Neuronal stem cell (in vitro differentiated cells): ENCODE results near the gene WNT9A.

Source experiments
- DNase-seq: peaks from one replicate; pipeline ENCODE4 v3.0.0-alpha.2; 2013; ENCODE audit warnings: low spot score
- H2AFZ ChIP-seq: one replicate; pipeline ENCODE4 v1.6.1; 2013; ENCODE audit warnings: mild to moderate bottlenecking, low read length, inconsistent platforms
- H2AK5ac ChIP-seq: 2 replicates; pipeline ENCODE4 v1.6.1; 2013; ENCODE audit warnings: low read depth, mild to moderate bottlenecking, inconsistent platforms, low read length, moderate library complexity, mixed read lengths
- H2BK120ac ChIP-seq: 2 replicates; pipeline ENCODE4 v1.6.1; 2013; ENCODE audit warnings: low read depth, mild to moderate bottlenecking, inconsistent platforms, low read length, moderate library complexity, mixed read lengths
- H2BK12ac ChIP-seq: one replicate; pipeline ENCODE4 v1.6.1; 2013; ENCODE audit warnings: low read length, inconsistent platforms
- H2BK15ac ChIP-seq: 2 replicates; pipeline ENCODE4 v1.6.1; 2013; ENCODE audit warnings: mild to moderate bottlenecking, low read length, inconsistent platforms, mixed read lengths
- H2BK5ac ChIP-seq: one replicate; pipeline ENCODE4 v1.6.1; 2013; ENCODE audit warnings: inconsistent platforms, mild to moderate bottlenecking, low read length, moderate library complexity
- H3K14ac ChIP-seq: one replicate; pipeline ENCODE4 v1.6.1; 2013; ENCODE audit warnings: low read length, inconsistent platforms
- H3K18ac ChIP-seq: 2 replicates; pipeline ENCODE4 v1.6.1; 2013; ENCODE audit warnings: low read length, inconsistent platforms
- H3K23ac ChIP-seq: 2 replicates; pipeline ENCODE4 v1.6.1; 2013; ENCODE audit warnings: low read depth, mild to moderate bottlenecking, mixed read lengths, low read length, inconsistent platforms; ENCODE audit not compliant: poor library complexity
- H3K27ac ChIP-seq: replicated peaks from 3 replicates; pipeline ENCODE4 v1.5.1; 2013; ENCODE audit warnings: low read length, inconsistent platforms
- H3K27me3 ChIP-seq, 3 experiments: 2 replicates each; pipeline ENCODE4 v1.6.1; 2013; ENCODE audit warnings: low read length in 3 of 3, mild to moderate bottlenecking in 2 of 3, inconsistent platforms in 1 of 3, low read depth in 1 of 3, mixed read lengths in 1 of 3, moderate library complexity in 1 of 3; ENCODE audit not compliant: control insufficient read depth in 3 of 3, insufficient read depth in 3 of 3
- H3K36me3 ChIP-seq, 2 donors: replicated peaks in 1 of 2; 2 replicates each; pipeline ENCODE4 v1.6.1; 2013; ENCODE audit warnings: low read length in 2 of 2; ENCODE audit not compliant: control insufficient read depth in 2 of 2, insufficient read depth in 2 of 2
- H3K4ac ChIP-seq: 2 replicates; pipeline ENCODE4 v1.6.1; 2013; ENCODE audit warnings: inconsistent platforms, mild to moderate bottlenecking, low read length, moderate library complexity
- H3K4me1 ChIP-seq, 2 donors: 1 replicate in 1 of 2; 2 replicates in 1 of 2; pipeline ENCODE4 v1.6.1; 2013; ENCODE audit warnings: low read length in 2 of 2, low read depth in 1 of 2; ENCODE audit not compliant: control insufficient read depth in 2 of 2, insufficient read depth in 1 of 2
- H3K4me2 ChIP-seq: one replicate; pipeline ENCODE4 v1.6.1; 2013; ENCODE audit warnings: mild to moderate bottlenecking, low read length, inconsistent platforms; ENCODE audit not compliant: insufficient read depth, poor library complexity, severe bottlenecking
- H3K4me3 ChIP-seq, 2 donors: 2 replicates each; pipeline ENCODE4 v1.5.1; 2013; ENCODE audit warnings: low read length in 2 of 2, mild to moderate bottlenecking in 2 of 2, inconsistent platforms in 1 of 2, moderate library complexity in 1 of 2
- H3K79me1 ChIP-seq: one replicate; pipeline ENCODE4 v1.6.1; 2013; ENCODE audit warnings: low read depth, mild to moderate bottlenecking, inconsistent platforms, low read length, moderate library complexity
- H3K9ac ChIP-seq: one replicate; pipeline ENCODE4 v1.6.1; 2013; ENCODE audit warnings: mild to moderate bottlenecking, low read depth, low read length, inconsistent platforms; ENCODE audit not compliant: poor library complexity
- H3K9me3 ChIP-seq, 2 donors: replicated peaks in 1 of 2; 2 replicates each; pipeline versions ENCODE3 to v1.6.1; 2013; ENCODE audit warnings: low read length in 2 of 2, mild to moderate bottlenecking in 2 of 2, inconsistent platforms in 1 of 2, low read depth in 1 of 2, mixed read lengths in 1 of 2, moderate library complexity in 1 of 2; ENCODE audit not compliant: control insufficient read depth in 2 of 2, insufficient read depth in 1 of 2
- H4K8ac ChIP-seq: one replicate; pipeline ENCODE4 v1.6.1; 2013; ENCODE audit warnings: low read depth, mild to moderate bottlenecking, inconsistent platforms, low read length, moderate library complexity
- H4K91ac ChIP-seq: one replicate; pipeline ENCODE4 v1.6.1; 2013; ENCODE audit warnings: low read length, low read depth, mild to moderate bottlenecking, inconsistent platforms; ENCODE audit not compliant: poor library complexity
- WGBS, 2 donors: extraction: QIAGEN DNeasy Blood & Tissue Kit; methylation state at CpG; one replicate each; pipeline ENCODE4 v1.1.7; 2013; ENCODE audit warnings: missing lambda C conversion rate in 2 of 2, mixed read lengths in 1 of 2; ENCODE audit not compliant: insufficient read length in 2 of 2, insufficient replicate concordance in 1 of 2; ENCODE audit errors: extremely low coverage in 2 of 2; 5-methylcytosine and 5-hydroxymethylcytosine counted together

WNT9A gene

DNA sequence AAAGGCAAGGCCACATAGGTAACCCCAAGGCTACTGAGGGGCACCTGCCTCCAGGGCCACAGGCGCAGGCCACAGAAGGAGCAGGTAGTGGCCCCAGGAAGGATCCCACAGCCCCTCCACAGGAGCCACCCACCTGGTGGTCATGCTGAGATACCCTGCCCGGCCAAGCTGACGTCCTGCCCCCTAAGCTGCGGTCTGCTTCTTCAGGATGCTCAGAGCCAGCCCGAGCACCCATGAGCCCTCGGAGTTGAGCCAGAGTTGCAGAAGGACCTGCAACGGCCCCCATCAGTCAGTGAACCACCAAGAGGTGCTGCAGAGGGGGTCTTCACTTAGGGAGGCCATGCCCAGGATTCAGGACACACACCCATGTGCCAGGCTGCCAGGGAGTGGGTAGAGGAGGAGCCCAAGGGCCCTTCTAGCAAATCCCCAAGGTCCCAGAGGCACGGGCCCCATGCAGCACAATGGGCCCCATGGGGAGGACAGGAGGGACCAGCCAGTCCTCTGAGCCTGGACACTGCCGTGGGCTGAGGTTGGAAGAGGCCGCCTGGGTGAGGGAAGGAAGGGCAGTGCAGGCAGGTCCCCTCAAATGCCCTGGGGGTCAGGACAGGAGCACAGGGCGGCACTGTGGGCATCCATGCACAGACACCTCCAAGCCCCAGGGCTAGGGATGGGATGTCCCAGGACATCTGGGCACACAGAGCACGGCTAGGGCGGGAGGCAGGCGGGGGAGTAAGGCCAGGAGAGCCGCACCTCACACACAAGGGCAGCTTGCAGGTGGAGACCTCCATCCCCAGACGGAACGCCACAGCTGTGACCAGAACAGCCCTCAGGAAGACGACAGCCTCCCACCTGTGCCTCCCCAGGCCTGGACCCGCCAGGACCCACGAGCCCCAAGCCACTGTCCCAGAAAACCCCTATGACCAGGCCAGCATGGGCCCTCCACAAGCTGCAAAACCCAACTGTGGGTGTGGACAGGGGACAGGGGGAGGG is 20.5 kb downstream of the WNT9A start:
- no CpG with 5 or more reads among the region's 20 CpGs for WGBS, 2 donors
- Histone ChIP-seq H3K18ac (peak overlapping the region; percentile 92), H2AK5ac (peak overlapping the region; percentile 97), H3K79me1 (peaks cover 5% of the 10 kb centered on the region), H2BK15ac (peak overlapping the region; percentile 97), H4K8ac (peak overlapping the region; percentile 65), H3K4me2 (peak overlapping the region; percentile 14), H2BK5ac (peak overlapping the region; percentile 53), H3K9ac (peak overlapping the region; percentile 77), H3K4ac (peak overlapping the region; percentile 84), H4K91ac (no peak overlapping the region), H3K27ac (no peak overlapping the region), H2AFZ (no peak overlapping the region), H3K36me3 (no peaks in the 10 kb centered on the region), H3K23ac (peak overlapping the region; percentile 25), H3K27me3 (peaks cover 0 to 2% (median 0%) of the 10 kb centered on the region in 3 experiments), H2BK120ac (peak overlapping the region; percentile 87), H3K4me1 (peaks cover 0 to 22% of the 10 kb centered on the region in 2 donors), H3K14ac (no peak overlapping the region), H3K4me3 (no peak overlapping the region), H2BK12ac (peak overlapping the region; percentile 84), H3K9me3 (no peaks in the 10 kb centered on the region)
- DNase-seq, result no peak

GRCh38 chr1:227926216-227926791 is 21.4 kb downstream of the WNT9A start:
- Histone ChIP-seq H3K79me1 (peaks cover 6% of the 10 kb centered on the region), H2BK15ac (peak overlapping the region; percentile 97), H2BK5ac (no peak overlapping the region)

GRCh38 chr1:227925582-227926198 is 22.0 kb downstream of the WNT9A start:
- Histone ChIP-seq H3K4ac (no peak overlapping the region), H2BK5ac (peak overlapping the region; percentile 93), H2AFZ (no peak overlapping the region), H3K4me2 (no peak overlapping the region), H3K27me3 (peaks cover 0 to 6% (median 0%) of the 10 kb centered on the region in 3 experiments), H4K8ac (no peak overlapping the region), H2AK5ac (peak overlapping the region; percentile 97), H3K36me3 (peaks cover 0 to 5% of the 10 kb centered on the region in 2 donors), H2BK120ac (no peak overlapping the region), H2BK12ac (peak overlapping the region; percentile 30), H3K4me1 (peaks cover 0 to 29% of the 10 kb centered on the region in 2 donors), H3K4me3 (no peak overlapping the region), H3K18ac (peak overlapping the region; percentile 83), H3K79me1 (peaks cover 6% of the 10 kb centered on the region), H2BK15ac (peak overlapping the region; percentile 97), H3K9me3 (peaks cover 0 to 2% of the 10 kb centered on the region in 2 donors), H3K9ac (no peak overlapping the region), H3K23ac (peak overlapping the region; percentile 16), H3K27ac (no peak overlapping the region), H3K14ac (no peak overlapping the region), H4K91ac (no peak overlapping the region)
- WGBS, 2 donors, result no CpG with 5 or more reads among the region's 14 CpGs
- no peak for DNase-seq

More at GRCh38 chr1:227926216-227926791, 21.4 kb downstream of the WNT9A start:
- H3K18ac ChIP-seq, result peak overlapping the region; percentile 83
- no peak overlapping the region for H2BK120ac ChIP-seq
- H2BK12ac ChIP-seq, result peak overlapping the region; percentile 58
- H3K4ac ChIP-seq, result no peak overlapping the region
- no peak overlapping the region for H4K91ac ChIP-seq
- WGBS, 2 donors, result no CpG with 5 or more reads among the region's 11 CpGs
- peak overlapping the region; percentile 25 for H3K23ac ChIP-seq
- no peak overlapping the region for H3K4me3 ChIP-seq
- H3K4me1 ChIP-seq, result peaks cover 0 to 25% of the 10 kb centered on the region in 2 donors
- H3K36me3 ChIP-seq, result peaks cover 0 to 2% of the 10 kb centered on the region in 2 donors
- peak overlapping the region; percentile 97 for H2AK5ac ChIP-seq
- H3K27me3 ChIP-seq, result peaks cover 0 to 3% (median 0%) of the 10 kb centered on the region in 3 experiments
- no peak overlapping the region for H3K4me2 ChIP-seq
- no peak overlapping the region for H3K27ac ChIP-seq
- no peak overlapping the region for H4K8ac ChIP-seq
- no peak for DNase-seq
- H3K14ac ChIP-seq, result peak overlapping the region; percentile 71
- H3K9me3 ChIP-seq, result peaks cover 0 to 2% of the 10 kb centered on the region in 2 donors
- no peak overlapping the region for H2AFZ ChIP-seq
- H3K9ac ChIP-seq, result no peak overlapping the region
